ENCODE measurements around the gene CARF. TPM values are rescaled to one million over a fixed set of nuclear protein-coding genes. Genes with fewer than 3 reads are reported as not detected.
A peak's percentile ranks its signal among the peaks of the same experiment; 100 is the strongest.

CARF gene
- total RNA-seq, 1 donor = 14.0 TPM

DNA sequence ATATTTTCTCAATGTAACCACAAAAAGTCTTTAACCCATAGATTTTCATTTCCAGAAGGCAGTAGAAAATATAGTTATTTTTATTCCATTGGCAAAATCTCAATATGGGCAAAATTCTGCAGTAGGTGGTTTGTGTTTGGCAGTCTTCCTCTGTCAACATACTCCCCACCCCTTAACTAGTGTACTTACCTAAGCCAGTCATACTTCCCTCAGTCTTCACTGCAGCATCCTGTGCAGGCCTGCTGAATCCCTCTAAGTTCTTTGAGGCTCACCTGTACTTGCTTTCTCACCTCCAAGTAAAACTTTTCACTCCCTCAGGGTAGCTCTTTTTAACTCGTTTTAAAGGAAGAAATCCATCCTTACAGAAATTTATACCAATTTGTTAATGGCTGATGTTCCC is 6.8 kb downstream of the CARF start:
- no peak overlapping the region for H3K4me3 ChIP-seq (ENCODE audit: low read depth, low read length)
- TF ChIP-seq, protein P1, sequence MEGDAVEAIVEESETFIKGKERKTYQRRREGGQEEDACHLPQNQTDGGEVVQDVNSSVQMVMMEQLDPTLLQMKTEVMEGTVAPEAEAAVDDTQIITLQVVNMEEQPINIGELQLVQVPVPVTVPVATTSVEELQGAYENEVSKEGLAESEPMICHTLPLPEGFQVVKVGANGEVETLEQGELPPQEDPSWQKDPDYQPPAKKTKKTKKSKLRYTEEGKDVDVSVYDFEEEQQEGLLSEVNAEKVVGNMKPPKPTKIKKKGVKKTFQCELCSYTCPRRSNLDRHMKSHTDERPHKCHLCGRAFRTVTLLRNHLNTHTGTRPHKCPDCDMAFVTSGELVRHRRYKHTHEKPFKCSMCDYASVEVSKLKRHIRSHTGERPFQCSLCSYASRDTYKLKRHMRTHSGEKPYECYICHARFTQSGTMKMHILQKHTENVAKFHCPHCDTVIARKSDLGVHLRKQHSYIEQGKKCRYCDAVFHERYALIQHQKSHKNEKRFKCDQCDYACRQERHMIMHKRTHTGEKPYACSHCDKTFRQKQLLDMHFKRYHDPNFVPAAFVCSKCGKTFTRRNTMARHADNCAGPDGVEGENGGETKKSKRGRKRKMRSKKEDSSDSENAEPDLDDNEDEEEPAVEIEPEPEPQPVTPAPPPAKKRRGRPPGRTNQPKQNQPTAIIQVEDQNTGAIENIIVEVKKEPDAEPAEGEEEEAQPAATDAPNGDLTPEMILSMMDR (IDR thresholded peaks at IDR 0.05; ENCODE audit: insufficient read depth, low read length) = no peak
- DNase-seq (ENCODE audit: low read depth) = no peak

DNA sequence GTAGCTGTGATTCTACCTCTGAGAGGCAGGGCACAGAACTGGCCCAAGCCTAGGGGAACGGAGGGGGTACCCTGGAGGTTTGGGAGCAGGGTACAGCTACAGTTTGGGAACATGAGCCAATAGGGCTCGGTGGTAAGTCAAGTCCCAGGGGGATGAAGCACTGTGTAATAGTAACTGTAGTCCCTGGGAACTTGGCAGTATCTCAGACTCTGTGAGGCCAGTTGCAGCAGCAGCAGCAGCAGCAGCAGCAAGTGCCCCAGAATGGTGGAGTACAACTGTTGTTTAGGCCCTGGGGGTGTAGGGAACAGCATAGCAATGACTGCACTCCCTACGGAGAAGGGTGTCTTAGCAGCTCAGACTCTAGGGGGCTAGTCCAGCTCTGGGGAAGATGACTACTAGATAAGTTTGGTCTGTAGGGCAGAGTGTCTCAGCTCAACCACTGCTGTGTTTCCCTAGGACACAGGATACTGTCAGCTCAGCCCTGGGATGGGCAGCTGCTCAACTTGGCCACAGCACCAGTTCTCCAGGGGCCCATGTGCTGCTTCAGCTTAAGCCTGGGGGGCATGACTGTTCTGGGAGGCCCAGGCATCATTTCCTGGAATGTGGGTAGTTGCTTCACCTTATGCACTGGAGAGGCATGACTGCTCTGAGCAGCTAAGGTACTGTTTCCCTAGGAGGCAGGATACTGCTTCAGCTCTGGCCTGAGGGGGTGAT is 20.5 kb downstream of the CARF start:
- DNase-seq (ENCODE audit: low read depth) = peak; percentile 55
- H3K4me3 ChIP-seq (ENCODE audit: low read depth, low read length) = no peak overlapping the region
- TF ChIP-seq, protein P1 (IDR thresholded peaks at IDR 0.05; ENCODE audit: insufficient read depth, low read length) = no peak

- TF ChIP-seq, protein P1 (IDR thresholded peaks at IDR 0.05; ENCODE audit: insufficient read depth, low read length) = no peak
- DNase-seq (ENCODE audit: low read depth) = no peak
- no peak overlapping the region for H3K4me3 ChIP-seq (ENCODE audit: low read depth, low read length)
Measured at GRCh38 chr2:202933139-202933510, 21.1 kb downstream of the CARF start.

GRCh38 chr2:202933958-202934357 is 21.9 kb downstream of the CARF start:
- TF ChIP-seq, protein P1 (IDR thresholded peaks at IDR 0.05; ENCODE audit: insufficient read depth, low read length) = no peak
- H3K4me3 ChIP-seq (ENCODE audit: low read depth, low read length) = no peak overlapping the region
- DNase-seq (ENCODE audit: low read depth) = no peak

GRCh38 chr2:202934456-202934855 is 22.4 kb downstream of the CARF start:
- DNase-seq (ENCODE audit: low read depth) = no peak
- no peak overlapping the region for H3K4me3 ChIP-seq (ENCODE audit: low read depth, low read length)
- TF ChIP-seq, protein P1 (IDR thresholded peaks at IDR 0.05; ENCODE audit: insufficient read depth, low read length) = no peak

GRCh38 chr2:202938960-202939359 is 26.9 kb downstream of the CARF start:
- DNase-seq (ENCODE audit: low read depth) = no peak
- TF ChIP-seq, protein P1 (IDR thresholded peaks at IDR 0.05; ENCODE audit: insufficient read depth, low read length) = no peak

GRCh38 chr2:202941771-202942170 is 29.7 kb downstream of the CARF start:
- DNase-seq (ENCODE audit: low read depth) = peak; percentile 12
- TF ChIP-seq, protein P1 (IDR thresholded peaks at IDR 0.05; ENCODE audit: insufficient read depth, low read length) = no peak
- H3K4me3 ChIP-seq (ENCODE audit: low read depth, low read length) = no peak overlapping the region

More at GRCh38 chr2:202938960-202939359, 26.9 kb downstream of the CARF start:
- no peak overlapping the region for H3K4me3 ChIP-seq (ENCODE audit: low read depth, low read length)

All from fibroblast of the aortic adventitia (primary cell).